Measurements from ENCODE around the gene HECW1. TPM values are rescaled to one million over a fixed set of nuclear protein-coding genes. Genes with fewer than 3 reads are reported as not detected.
"Not testable (repeated sequence)": the region's sequence is repeated elsewhere in the genome, so short reads cannot be mapped to it uniquely, and the experiment has no call there.

HECW1 gene
- total RNA-seq, 2 experiments from 2014 or later = not detected

GRCh38 chr7:43204081-43204480, 91.6 kb downstream of the HECW1 start:
- TF ChIP-seq CTCF (IDR thresholded peaks at IDR 0.05) = no peak
- Mint-ChIP-seq H3K27me3 (peaks cover 12% of the 10 kb centered on the region), H3K27ac (no peak overlapping the region), H3K4me1 (ENCODE audit: low read depth) (no peaks in the 10 kb centered on the region), H3K4me3 (no peak overlapping the region), H3K36me3 (ENCODE audit: low read depth) (no peaks in the 10 kb centered on the region), H3K9me3 (no peaks in the 10 kb centered on the region)
- ChIA-PET POLR2A (no interaction called here), CTCF (no interaction called here)
- no peak for DNase-seq
- ATAC-seq = no peak
- intact Hi-C loops (cut with micrococcal nuclease) = no loop called here

- DNase-seq (no peak), ATAC-seq (no peak)
- Mint-ChIP-seq H3K27ac (no peak overlapping the region), H3K9me3 (no peaks in the 10 kb centered on the region), H3K4me1 (ENCODE audit: low read depth) (no peaks in the 10 kb centered on the region), H3K4me3 (no peak overlapping the region), H3K36me3 (ENCODE audit: low read depth) (no peaks in the 10 kb centered on the region), H3K27me3 (peaks cover 11% of the 10 kb centered on the region)
- CTCF ChIA-PET = no interaction called here
- intact Hi-C loops (cut with micrococcal nuclease) = no loop called here
- TF ChIP-seq CTCF (IDR thresholded peaks at IDR 0.05) = no peak
- POLR2A ChIA-PET = no interaction called here
These were observed 92.8 kb downstream of the HECW1 start for GRCh38 chr7:43205171-43205795.

- no peak for DNase-seq
- Mint-ChIP-seq H3K9me3 (no peaks in the 10 kb centered on the region), H3K4me1 (ENCODE audit: low read depth) (no peaks in the 10 kb centered on the region), H3K4me3 (no peak overlapping the region), H3K27ac (no peak overlapping the region), H3K36me3 (ENCODE audit: low read depth) (no peaks in the 10 kb centered on the region), H3K27me3 (peaks cover 6% of the 10 kb centered on the region)
- ChIA-PET CTCF (no interaction called here), POLR2A (no interaction called here)
- no peak for TF ChIP-seq CTCF (IDR thresholded peaks at IDR 0.05)
- ATAC-seq = no peak
- intact Hi-C loops (cut with micrococcal nuclease) = no loop called here
These were observed 95.8 kb downstream of the HECW1 start for GRCh38 chr7:43208242-43208641.

- H3K4me3 Mint-ChIP-seq; H3K4me1 Mint-ChIP-seq (ENCODE audit: low read depth); POLR2A ChIA-PET; H3K36me3 Mint-ChIP-seq (ENCODE audit: low read depth); H3K9me3 Mint-ChIP-seq; intact Hi-C loops (cut with micrococcal nuclease); H3K27me3 Mint-ChIP-seq; ATAC-seq; DNase-seq; H3K27ac Mint-ChIP-seq: not testable (repeated sequence)
- CTCF ChIA-PET = interaction anchor here (1.0 kb wide), 1 partner anchor 229 kb away, joined by 3 read pairs; no protein-coding TSS in a partner anchor
These were observed 98.1 kb downstream of the HECW1 start for GRCh38 chr7:43210539-43210938.

GRCh38 chr7:43211286-43211685, 98.8 kb downstream of the HECW1 start:
- ChIA-PET CTCF (interaction anchor here (1.0 kb wide), 1 partner anchor 228 kb away, joined by 3 read pairs; no protein-coding TSS in a partner anchor), POLR2A (no interaction called here)
- DNase-seq = no peak
- intact Hi-C loops (cut with micrococcal nuclease) = no loop called here
- Mint-ChIP-seq H3K27me3 (peaks cover 6% of the 10 kb centered on the region), H3K4me3 (no peak overlapping the region), H3K36me3 (ENCODE audit: low read depth) (no peaks in the 10 kb centered on the region), H3K4me1 (ENCODE audit: low read depth) (no peaks in the 10 kb centered on the region), H3K27ac (no peak overlapping the region), H3K9me3 (no peaks in the 10 kb centered on the region)
- no peak for ATAC-seq
- TF ChIP-seq CTCF (IDR thresholded peaks at IDR 0.05) = no peak

All from activated CD8-positive, alpha-beta T cell treated with anti-CD3 and anti-CD28 coated beads for 36 hours (primary cell).